H1 (cell line): ENCODE measurements around the gene DVL1. TPM values are rescaled to one million over a fixed set of nuclear protein-coding genes. Genes with fewer than 3 reads are reported as not detected.

Source experiments
- CTCF ChIA-PET: fragments of 300-600 bp; sonication (Branson Sonifier 250); formaldehyde crosslinking; loops from one replicate; lab custom pipeline; 2021; ENCODE audit not compliant: partially characterized antibody; lab: Charles Lee
- POLR2A ChIA-PET: fragments of 300-600 bp; sonication (Branson Sonifier 250); formaldehyde crosslinking; loops from one replicate; lab custom pipeline; 2021; ENCODE audit warnings: inconsistent platforms; ENCODE audit not compliant: partially characterized antibody; lab: Charles Lee
- DNase-seq, 2 experiments: peaks; one replicate each; pipeline versions ENCODE4 v3.0.0 to v3.0.0-alpha.2; 2010 to 2022; ENCODE audit warnings: low spot score in 2 of 2, low read depth in 1 of 2, mixed read lengths in 1 of 2
- FAIRE-seq: peaks from 2 replicates; lab custom pipeline; 2011; peaks lifted over from hg19 to GRCh38; lab: Jason Lieb, UNC
- H2AFZ ChIP-seq: 2 replicates; pipeline ENCODE4 v1.8.1; 2012; ENCODE audit warnings: low read length, inconsistent platforms
- H2AK5ac ChIP-seq: 2 replicates; pipeline ENCODE4 v1.6.1; 2013; ENCODE audit warnings: low read depth, low read length
- H2BK120ac ChIP-seq: replicated peaks from 2 replicates; pipeline ENCODE3; 2013; ENCODE audit warnings: low read depth, low read length, inconsistent platforms
- H2BK12ac ChIP-seq: 2 replicates; pipeline ENCODE4 v1.6.1; 2013; ENCODE audit warnings: low read depth, low read length
- H2BK15ac ChIP-seq: 2 replicates; pipeline ENCODE4 v1.6.1; 2013; ENCODE audit warnings: low read length
- H2BK20ac ChIP-seq: 2 replicates; pipeline ENCODE4 v1.6.1; 2013; ENCODE audit warnings: low read length
- H2BK5ac ChIP-seq: 2 replicates; pipeline ENCODE4 v1.6.1; 2013; ENCODE audit warnings: low read depth, low read length
- H3K14ac ChIP-seq: 2 replicates; pipeline ENCODE4 v1.6.1; 2013; ENCODE audit warnings: inconsistent platforms; ENCODE audit not compliant: insufficient read length
- H3K18ac ChIP-seq: 2 replicates; pipeline ENCODE4 v1.6.1; 2013; ENCODE audit warnings: low read length; ENCODE audit errors: extremely low read depth
- H3K23ac ChIP-seq: 2 replicates; pipeline ENCODE4 v1.6.1; 2013; ENCODE audit warnings: inconsistent platforms; ENCODE audit not compliant: insufficient read length
- H3K23me2 ChIP-seq: 2 replicates; pipeline ENCODE4 v1.6.1; 2013; ENCODE audit warnings: low read depth, low read length
- H3K27ac ChIP-seq: 2 replicates; pipeline ENCODE4 v1.6.1; 2011; ENCODE audit warnings: low read depth, low read length, inconsistent platforms
- H3K27me3 ChIP-seq, 4 experiments: replicated peaks in 1 of 4; 1 replicate in 1 of 4; 2 replicates in 3 of 4; pipeline versions ENCODE4 v1.6.1 to v1.8.1; 2011 to 2013; ENCODE audit warnings: low read length in 3 of 4, mild to moderate bottlenecking in 3 of 4, inconsistent platforms in 2 of 4, mixed read lengths in 2 of 4, moderate library complexity in 1 of 4; ENCODE audit not compliant: control insufficient read depth in 3 of 4, insufficient read depth in 3 of 4; ENCODE audit errors: extremely low read depth in 1 of 4
- H3K36me3 ChIP-seq, 4 experiments: 2 replicates each; pipeline versions ENCODE4 v1.6.1 to v1.8.1; 2011 to 2013; ENCODE audit warnings: mild to moderate bottlenecking in 4 of 4, low read length in 3 of 4, moderate library complexity in 2 of 4, control low read depth in 1 of 4, inconsistent platforms in 1 of 4; ENCODE audit not compliant: insufficient read depth in 4 of 4, control insufficient read depth in 2 of 4
- H3K4ac ChIP-seq: replicated peaks from 2 replicates; pipeline ENCODE3; 2013; ENCODE audit warnings: low read length, low read depth, mixed read lengths, inconsistent platforms; ENCODE audit not compliant: insufficient read length
- H3K4me1 ChIP-seq, 4 experiments: replicated peaks in 1 of 4; 1 replicate in 1 of 4; 2 replicates in 3 of 4; pipeline versions ENCODE4 v1.6.1 to v1.8.1; 2011 to 2013; ENCODE audit warnings: low read length in 3 of 4, inconsistent platforms in 2 of 4, mixed read lengths in 1 of 4; ENCODE audit not compliant: insufficient read depth in 4 of 4, control insufficient read depth in 3 of 4
- H3K4me2 ChIP-seq, 2 experiments: 2 replicates each; pipeline versions ENCODE4 v1.6.1 to v1.8.1; 2011 to 2013; ENCODE audit warnings: low read depth in 2 of 2, low read length in 2 of 2, control low read depth in 1 of 2, inconsistent platforms in 1 of 2, mild to moderate bottlenecking in 1 of 2; ENCODE audit not compliant: insufficient read depth in 1 of 2
- H3K4me3 ChIP-seq, 4 experiments: fragments of 200-600, 300-600 bp in 1 of 4; sonication (generic), shearing (Covaris generic), sonication (Bioruptor Twin) in 1 of 4; 2 replicates each; pipeline versions ENCODE4 v1.5.1 to v1.8.1; 2011 to 2016; ENCODE audit warnings: low read length in 4 of 4, low read depth in 3 of 4, control low read depth in 2 of 4, inconsistent platforms in 2 of 4, mild to moderate bottlenecking in 2 of 4, mixed read lengths in 1 of 4, moderate library complexity in 1 of 4; ENCODE audit not compliant: insufficient read depth in 2 of 4; ENCODE audit errors: extremely low read depth in 1 of 4
- H3K56ac ChIP-seq: replicated peaks from 2 replicates; pipeline ENCODE3; 2013; ENCODE audit warnings: low read depth, mild to moderate bottlenecking, mixed read lengths, low read length, inconsistent platforms; ENCODE audit not compliant: insufficient read length
- H3K79me1 ChIP-seq: 2 replicates; pipeline ENCODE4 v1.6.1; 2013; ENCODE audit warnings: low read depth, low read length, control low read depth
- H3K79me2 ChIP-seq, 2 experiments: 2 replicates each; pipeline versions ENCODE4 v1.6.1 to v1.8.1; 2012 to 2013; ENCODE audit warnings: low read length in 2 of 2, mild to moderate bottlenecking in 2 of 2, inconsistent platforms in 1 of 2; ENCODE audit not compliant: insufficient read depth in 2 of 2, control insufficient read depth in 1 of 2
- H3K9ac ChIP-seq, 4 experiments: replicated peaks in 1 of 4; 1 replicate in 1 of 4; 2 replicates in 3 of 4; pipeline versions ENCODE4 v1.6.1 to v1.8.1; 2011 to 2013; ENCODE audit warnings: low read depth in 3 of 4, low read length in 3 of 4, control low read depth in 2 of 4, mild to moderate bottlenecking in 2 of 4, moderate library complexity in 2 of 4, inconsistent platforms in 1 of 4; ENCODE audit errors: extremely low read depth in 1 of 4
- H3K9me3 ChIP-seq, 2 experiments: 2 replicates each; pipeline versions ENCODE4 v1.6.1 to v1.8.1; 2012 to 2013; ENCODE audit warnings: mild to moderate bottlenecking in 2 of 2, moderate library complexity in 2 of 2, control low read depth in 1 of 2, inconsistent platforms in 1 of 2, low read depth in 1 of 2, low read length in 1 of 2, mixed read lengths in 1 of 2; ENCODE audit not compliant: insufficient read depth in 2 of 2
- H4K20me1 ChIP-seq, 2 experiments: replicated peaks in 1 of 2; 2 replicates each; pipeline versions ENCODE3 to v1.8.1; 2011 to 2013; ENCODE audit warnings: inconsistent platforms in 2 of 2, low read length in 2 of 2, mild to moderate bottlenecking in 1 of 2; ENCODE audit not compliant: insufficient read depth in 2 of 2, control insufficient read depth in 1 of 2
- H4K5ac ChIP-seq: 2 replicates; pipeline ENCODE4 v1.6.1; 2013; ENCODE audit warnings: low read length, low read depth, mixed read lengths, inconsistent platforms; ENCODE audit not compliant: insufficient read length
- H4K8ac ChIP-seq: 2 replicates; pipeline ENCODE4 v1.8.0; 2013; ENCODE audit warnings: mild to moderate bottlenecking, moderate library complexity, low read length, inconsistent platforms; ENCODE audit not compliant: insufficient read depth; ENCODE audit errors: extremely low read depth
- H4K91ac ChIP-seq: replicated peaks from 2 replicates; pipeline ENCODE3; 2013; ENCODE audit warnings: low read length, mixed read lengths, inconsistent platforms; ENCODE audit not compliant: insufficient read length
- WGBS, 2 experiments: shearing (Covaris generic) in 1 of 2; methylation state at CpG; one replicate each; pipeline versions ENCODE4 v1.1.6 to v1.1.7; 2013 to 2015; ENCODE audit warnings: low lambda C conversion rate in 2 of 2, mixed read lengths in 2 of 2, inconsistent platforms in 1 of 2, low coverage in 1 of 2, missing lambda C conversion rate in 1 of 2; ENCODE audit not compliant: insufficient replicate concordance in 2 of 2, insufficient coverage in 1 of 2, insufficient read length in 1 of 2; ENCODE audit errors: extremely low coverage in 1 of 2, missing lambda C conversion rate in 1 of 2; 5-methylcytosine and 5-hydroxymethylcytosine counted together
- polyA plus RNA-seq, 7 experiments: library from polyadenylated mRNA; depleted of rRNA in 3 of 7; stranded (reverse) in 5 of 7; unstranded in 2 of 7; fragments of >200 nt in 5 of 7; fragments of 200-250 nt in 2 of 7; gene quantifications; 1 replicate in 5 of 7; 2 replicates in 1 of 7; 4 replicates in 1 of 7; pipeline versions ENCODE4 v1.2.1 to v1.2.3, GENCODE V29; 2011 to 2013; ENCODE audit warnings: missing spikeins in 2 of 7, mixed read lengths in 2 of 7
- total RNA-seq: library from RNA; stranded (reverse); fragmentation: NEBNext Ultra II Directional; extraction: Animal tissue kit (Norgen Biotek cat#: 25700); gene quantifications from 2 replicates; pipeline ENCODE4 v1.2.1, GENCODE V29; 2021

The DVL1 gene
- total and polyA plus RNA-seq, 2 of the 8 experiments (the other 6 are each of a cell fraction or from before 2014, with no cell fraction given), result 39.4 to 58.9 TPM

GRCh38 chr1:1374589-1374928 lies 25.3 kb upstream of the DVL1 start:
- no peak overlapping the region for H2BK15ac ChIP-seq
- no peak overlapping the region for H3K14ac ChIP-seq
- peak overlapping the region; percentile 87 to 97 (median 88) for H3K4me3 ChIP-seq
- H2BK20ac ChIP-seq, result no peak overlapping the region
- peak overlapping the region; percentile 77 to 99 for H3K4me2 ChIP-seq
- DNase-seq (no peak), FAIRE-seq (no peak)
- H3K27me3 ChIP-seq, result no peaks in the 10 kb centered on the region
- 5% methylated on average over 17 of the region's 24 CpGs; no CpG with 5 or more reads in 1 of the 2 experiments for WGBS, 2 experiments
- H3K4me1 ChIP-seq, result peaks cover 0 to 12% (median 9%) of the 10 kb centered on the region in 4 experiments; a peak in 5 of 7 replicates
- no peak overlapping the region for H2AFZ ChIP-seq
- no peaks in the 10 kb centered on the region for H3K9me3 ChIP-seq
- no peak overlapping the region for H4K91ac ChIP-seq
- no peak overlapping the region for H2AK5ac ChIP-seq
- H4K20me1 ChIP-seq, result peaks cover 0 to 8% of the 10 kb centered on the region in 2 experiments
- H4K8ac ChIP-seq, result peak overlapping the region; percentile 96
- peak overlapping the region; percentile 25 for H3K56ac ChIP-seq
- H3K4ac ChIP-seq, result no peak overlapping the region
- H2BK120ac ChIP-seq, result no peak overlapping the region
- CTCF ChIA-PET, result interaction anchor here (0.6 to 4.6 kb wide), 9 partner anchors 12 to 282 kb away, joined by 3 to 17 read pairs (median 5); partner anchors contain the start of gene CCNL2
- POLR2A ChIA-PET, result interaction anchor here (0.7 to 33.4 kb wide), 13 partner anchors 16 to 73 kb away, joined by 3 to 719 read pairs (median 5); partner anchors contain the start of genes CCNL2, DVL1, MRPL20 and MXRA8
- no peak overlapping the region for H2BK12ac ChIP-seq
- H3K36me3 ChIP-seq, result peaks cover 0 to 4% (median 0%) of the 10 kb centered on the region in 4 experiments; a peak in 1 of 8 replicates
- no peak overlapping the region for H4K5ac ChIP-seq
- peak overlapping the region; percentile 81 to 94 (median 84) for H3K9ac ChIP-seq
- H3K79me1 ChIP-seq, result peaks cover 3% of the 10 kb centered on the region; the same call in 1 of the 2 replicates
- H3K23ac ChIP-seq, result no peak overlapping the region
- H2BK5ac ChIP-seq, result peak overlapping the region; percentile 44; the same call in 1 of the 2 replicates
- peak overlapping the region; percentile 62; the same call in 1 of the 2 replicates for H3K27ac ChIP-seq
- H3K18ac ChIP-seq, result peak overlapping the region; percentile 60; the same call in 1 of the 2 replicates
- H3K79me2 ChIP-seq, result peaks cover 5 to 17% of the 10 kb centered on the region in 2 experiments; a peak in 3 of 4 replicates
- H3K23me2 ChIP-seq, result peaks cover 7% of the 10 kb centered on the region; the same call in 1 of the 2 replicates
